ENCODE data around the gene ANO8. TPM values are rescaled to one million over a fixed set of nuclear protein-coding genes. Genes with fewer than 3 reads are reported as not detected.

ANO8 gene
- total RNA-seq, 1 donor from 2014 or later = 34.8 TPM

DNA sequence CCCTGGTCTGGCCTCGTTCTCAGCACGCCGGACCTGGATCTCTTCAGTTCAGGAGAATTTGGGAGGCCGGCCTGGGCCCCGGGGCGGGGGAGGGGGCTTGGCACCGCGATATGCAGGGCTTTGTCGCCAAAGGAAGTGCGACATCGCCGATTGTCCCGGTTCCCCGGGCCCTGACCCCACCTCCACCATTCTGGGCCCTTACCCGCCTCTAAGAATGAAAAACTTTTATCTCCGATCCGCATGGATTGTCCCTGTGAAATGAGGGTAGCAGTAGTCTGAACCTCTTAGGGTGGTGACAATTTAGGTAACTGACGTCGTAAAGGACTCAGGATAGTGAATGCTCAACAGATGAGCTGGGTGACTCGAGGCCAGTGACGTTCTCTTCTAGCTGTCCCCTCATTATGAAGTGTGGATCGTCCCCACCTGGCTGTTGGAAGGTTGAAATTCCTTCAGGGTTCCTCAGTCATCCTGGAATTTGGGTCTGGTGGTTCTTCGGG is 24.6 kb downstream of the ANO8 start:
- Histone ChIP-seq H3K27ac (peak overlapping the region; percentile 65 to 73), H3K36me3 (peaks cover 10 to 14% of the 10 kb centered on the region in 2 donors), H3K4me3 (peak overlapping the region; percentile 87 to 89), H3K4me1 (peaks cover 11 to 22% of the 10 kb centered on the region in 2 donors), H3K27me3 (no peaks in the 10 kb centered on the region), H3K9me3 (no peaks in the 10 kb centered on the region)
- TF ChIP-seq, protein P1, sequence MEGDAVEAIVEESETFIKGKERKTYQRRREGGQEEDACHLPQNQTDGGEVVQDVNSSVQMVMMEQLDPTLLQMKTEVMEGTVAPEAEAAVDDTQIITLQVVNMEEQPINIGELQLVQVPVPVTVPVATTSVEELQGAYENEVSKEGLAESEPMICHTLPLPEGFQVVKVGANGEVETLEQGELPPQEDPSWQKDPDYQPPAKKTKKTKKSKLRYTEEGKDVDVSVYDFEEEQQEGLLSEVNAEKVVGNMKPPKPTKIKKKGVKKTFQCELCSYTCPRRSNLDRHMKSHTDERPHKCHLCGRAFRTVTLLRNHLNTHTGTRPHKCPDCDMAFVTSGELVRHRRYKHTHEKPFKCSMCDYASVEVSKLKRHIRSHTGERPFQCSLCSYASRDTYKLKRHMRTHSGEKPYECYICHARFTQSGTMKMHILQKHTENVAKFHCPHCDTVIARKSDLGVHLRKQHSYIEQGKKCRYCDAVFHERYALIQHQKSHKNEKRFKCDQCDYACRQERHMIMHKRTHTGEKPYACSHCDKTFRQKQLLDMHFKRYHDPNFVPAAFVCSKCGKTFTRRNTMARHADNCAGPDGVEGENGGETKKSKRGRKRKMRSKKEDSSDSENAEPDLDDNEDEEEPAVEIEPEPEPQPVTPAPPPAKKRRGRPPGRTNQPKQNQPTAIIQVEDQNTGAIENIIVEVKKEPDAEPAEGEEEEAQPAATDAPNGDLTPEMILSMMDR (IDR thresholded peaks at IDR 0.05) = no peak
- intact Hi-C loops (cut with DNase I) = loop anchor here (1.0 kb wide), 1 partner anchor 73 kb away; no protein-coding TSS in a partner anchor
- no peak for DNase-seq (ENCODE audit: low spot score in 2 of 2)

DNA sequence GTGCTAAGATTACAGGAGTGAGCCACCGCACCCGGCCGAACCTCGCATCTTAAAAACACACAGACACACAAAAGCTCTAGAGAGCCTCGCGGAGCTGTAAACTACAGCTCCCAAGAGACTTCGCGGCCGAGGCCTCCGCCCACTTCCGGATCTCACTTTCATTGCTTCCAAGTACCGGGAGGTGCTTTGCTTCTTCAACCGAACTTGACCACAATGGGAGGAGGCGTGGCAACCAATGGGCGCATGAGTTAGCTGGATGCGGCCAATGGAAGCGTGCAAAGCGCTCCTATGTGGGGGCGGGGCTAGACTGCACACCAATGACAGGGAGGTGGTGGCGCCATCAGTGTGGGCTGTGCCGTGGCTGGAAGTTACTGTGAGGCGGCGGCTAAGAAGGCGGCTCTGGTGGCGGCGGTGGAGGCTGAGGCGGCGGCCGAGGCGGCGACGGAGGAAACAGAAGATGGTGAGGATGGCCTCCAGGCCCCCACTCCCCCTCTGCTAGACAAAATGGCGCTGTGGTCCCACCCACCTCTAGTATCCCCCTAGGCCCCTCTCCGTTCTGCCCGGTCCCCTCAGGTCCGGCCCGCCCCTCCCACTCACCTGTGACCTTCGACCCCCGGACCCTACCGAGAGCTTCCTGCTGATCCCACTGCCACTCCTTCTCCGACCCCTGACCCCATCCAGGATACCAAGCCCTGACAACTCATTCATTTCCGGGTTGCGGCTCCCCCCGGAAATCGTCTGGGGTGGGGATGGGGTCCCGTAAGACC is 25.3 kb downstream of the ANO8 start, which contains the start of gene DDA1:
DDA1 (plus strand) TSS at position 366 of the 767 bp plus-strand sequence; CDS start at position 458, 92 bp downstream.
- TF ChIP-seq, protein P1 (IDR thresholded peaks at IDR 0.05) = no peak
- H3K27me3 ChIP-seq = no peaks in the 10 kb centered on the region
- H3K9me3 ChIP-seq = no peaks in the 10 kb centered on the region
- H3K4me1 ChIP-seq = peaks cover 11 to 29% of the 10 kb centered on the region in 2 donors
- H3K4me3 ChIP-seq = peak within 1 kb of the TSS; percentile 87 to 89
- H3K27ac ChIP-seq = peak within 1 kb of the TSS; percentile 65 to 73
- peak; percentile 100 for DNase-seq (ENCODE audit: low spot score in 2 of 2)
- H3K36me3 ChIP-seq = peaks cover 5 to 9% of the 10 kb centered on the region in 2 donors
- intact Hi-C loops (cut with DNase I) = loop anchor here (1.0 kb wide), 1 partner anchor 74 kb away; no protein-coding TSS in a partner anchor

DNA sequence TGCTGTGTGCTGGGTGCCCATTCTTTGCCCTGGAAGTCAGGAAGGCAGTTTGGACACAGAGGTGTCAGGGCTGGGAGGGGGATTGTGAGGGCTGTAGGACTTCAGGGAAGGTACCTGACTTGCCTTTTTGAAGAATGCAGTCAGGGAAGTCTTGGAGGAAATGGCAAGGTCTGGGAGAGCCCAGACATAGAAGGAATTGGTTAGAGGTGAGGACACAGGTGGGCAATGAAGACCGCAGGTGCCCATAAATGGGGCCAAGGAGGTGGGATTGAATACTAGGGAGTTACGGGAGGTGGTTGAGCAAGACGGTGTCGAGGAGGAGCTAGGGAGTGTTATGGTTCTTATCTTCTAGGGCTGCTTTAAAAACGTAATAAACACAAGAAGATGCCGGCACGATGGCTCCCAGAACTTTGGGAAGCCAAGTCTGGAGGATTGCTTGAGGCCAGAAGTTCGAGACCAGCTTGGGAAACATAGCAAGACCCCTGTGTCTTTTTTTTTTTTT is 26.7 kb downstream of the ANO8 start:
- Histone ChIP-seq H3K9me3 (no peaks in the 10 kb centered on the region), H3K36me3 (no peaks in the 10 kb centered on the region), H3K27ac (no peak overlapping the region), H3K27me3 (no peaks in the 10 kb centered on the region), H3K4me1 (peaks cover 14 to 35% of the 10 kb centered on the region in 2 donors), H3K4me3 (no peak overlapping the region)
- TF ChIP-seq, protein P1 (IDR thresholded peaks at IDR 0.05) = no peak
- intact Hi-C loops (cut with DNase I) = no loop called here
- no peak for DNase-seq (ENCODE audit: low spot score in 2 of 2)

DNA sequence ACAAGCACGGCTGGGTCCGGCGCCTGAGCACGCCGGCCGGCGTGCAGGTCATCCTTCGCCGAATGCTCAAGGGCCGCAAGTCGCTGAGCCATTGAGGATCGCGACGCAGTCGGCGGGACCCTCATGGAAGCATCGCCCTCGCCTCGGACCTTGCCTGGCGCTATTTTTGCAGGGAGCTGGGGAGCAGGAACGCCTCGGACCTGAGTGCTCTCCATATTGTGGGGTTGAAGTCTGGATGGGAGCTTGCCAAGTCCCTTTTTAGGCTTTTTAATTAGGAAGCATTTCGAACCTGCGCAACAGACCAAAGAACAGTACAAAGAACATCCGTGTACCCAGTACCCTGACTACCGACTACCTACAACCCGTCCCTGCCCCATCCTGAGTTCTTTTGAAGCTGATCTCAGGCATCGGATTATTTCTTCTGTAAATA is 28.4 kb downstream of the ANO8 start:
- TF ChIP-seq, protein P1 (IDR thresholded peaks at IDR 0.05) = no peak
- Histone ChIP-seq H3K4me1 (peaks cover 7 to 34% of the 10 kb centered on the region in 2 donors), H3K4me3 (peak overlapping the region; percentile 66 to 72), H3K36me3 (no peaks in the 10 kb centered on the region), H3K27ac (peak overlapping the region; percentile 81 to 90), H3K27me3 (no peaks in the 10 kb centered on the region), H3K9me3 (no peaks in the 10 kb centered on the region)
- intact Hi-C loops (cut with DNase I) = no loop called here
- DNase-seq (ENCODE audit: low spot score in 2 of 2) = no peak

DNA sequence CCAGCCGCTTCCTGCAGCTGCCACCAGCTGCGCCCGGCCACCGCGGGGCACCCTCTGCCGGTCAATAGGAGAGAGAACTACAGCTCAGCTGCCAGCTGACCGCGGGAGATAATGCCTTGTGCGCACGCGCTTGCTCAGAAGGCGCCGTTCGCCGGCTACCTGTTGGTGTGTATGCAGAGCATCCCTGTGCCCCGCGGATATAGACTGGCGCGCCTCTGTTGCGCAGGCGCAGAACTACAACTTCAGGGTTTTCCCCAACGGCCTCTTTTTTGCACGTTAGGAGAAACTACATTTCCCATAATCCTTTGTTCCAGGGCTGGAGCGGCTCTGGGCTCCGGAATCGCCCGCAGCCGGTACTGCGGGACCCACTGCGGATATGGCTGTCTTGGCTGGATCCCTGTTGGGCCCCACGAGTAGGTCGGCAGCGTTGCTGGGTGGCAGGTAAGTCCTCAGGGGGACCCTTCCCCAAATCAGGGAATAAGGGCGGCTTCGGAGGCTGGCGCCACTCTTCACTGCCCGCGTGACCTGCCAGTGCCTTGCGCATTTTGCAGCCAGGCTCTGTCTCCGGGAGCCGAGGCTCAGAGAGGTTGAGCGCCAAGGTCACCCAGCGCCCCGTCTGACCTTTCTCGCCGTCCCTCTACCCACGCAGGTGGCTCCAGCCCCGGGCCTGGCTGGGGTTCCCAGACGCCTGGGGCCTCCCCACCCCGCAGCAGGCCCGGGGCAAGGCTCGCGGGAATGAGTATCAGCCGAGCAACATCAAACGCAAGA is 29.0 kb downstream of the ANO8 start, which contains the start of gene MRPL34:
MRPL34 (plus strand) TSS at position 356 of the 768 bp plus-strand sequence; CDS start at position 377, 21 bp downstream.
- H3K27ac ChIP-seq = peak within 1 kb of the TSS; percentile 81 to 90
- H3K4me1 ChIP-seq = peaks cover 2 to 30% of the 10 kb centered on the region in 2 donors
- no peaks in the 10 kb centered on the region for H3K36me3 ChIP-seq
- peak; percentile 89 to 97 for DNase-seq (ENCODE audit: low spot score in 2 of 2)
- TF ChIP-seq, protein P1 (IDR thresholded peaks at IDR 0.05) = peak; percentile 79 to 91 (median 81)
- peak within 1 kb of the TSS; percentile 66 to 72 for H3K4me3 ChIP-seq
- intact Hi-C loops (cut with DNase I) = loop anchor here (1.0 to 2.0 kb wide), 3 partner anchors 13 to 39 kb away; partner anchors contain the start of genes ANO8 and BABAM1
- H3K9me3 ChIP-seq = no peaks in the 10 kb centered on the region
- H3K27me3 ChIP-seq = no peaks in the 10 kb centered on the region

Data from ascending aorta (tissue), 2 donors.